CD14-positive monocyte (primary cell): ENCODE data around the gene XXYLT1. TPM values are rescaled to one million over a fixed set of nuclear protein-coding genes. Genes with fewer than 3 reads are reported as not detected.

Experiments used
- DNase-seq, 3 donors: peaks; one replicate each; pipeline ENCODE4 v3.0.0-alpha.2; 2011 to 2022
- H2AFZ ChIP-seq: 2 replicates; pipeline ENCODE4 v1.6.0; 2012; ENCODE audit warnings: mild to moderate bottlenecking, low read depth, low read length, inconsistent platforms; ENCODE audit not compliant: insufficient read depth, poor library complexity, severe bottlenecking
- H3K27ac ChIP-seq, 2 donors: 1 replicate in 1 of 2; 2 replicates in 1 of 2; pipeline ENCODE4 v1.5.1; 2012 to 2013; ENCODE audit warnings: low read length in 2 of 2, control low read depth in 1 of 2, inconsistent platforms in 1 of 2, low read depth in 1 of 2, mild to moderate bottlenecking in 1 of 2
- H3K27me3 ChIP-seq, 2 donors: one replicate each; pipeline versions ENCODE4 v1.6.0 to v1.6.1; 2011 to 2013; ENCODE audit warnings: low read length in 2 of 2; ENCODE audit not compliant: control insufficient read depth in 2 of 2, insufficient read depth in 2 of 2
- H3K36me3 ChIP-seq, 2 donors: replicated peaks in 1 of 2; 1 replicate in 1 of 2; 2 replicates in 1 of 2; pipeline versions ENCODE4 v1.5.1 to v1.6.1; 2012 to 2013; ENCODE audit warnings: low read length in 2 of 2, control low read depth in 1 of 2, inconsistent platforms in 1 of 2, mild to moderate bottlenecking in 1 of 2; ENCODE audit not compliant: insufficient read depth in 2 of 2, control insufficient read depth in 1 of 2
- H3K4me1 ChIP-seq, 2 donors: 1 replicate in 1 of 2; 2 replicates in 1 of 2; pipeline versions ENCODE4 v1.5.1 to v1.6.1; 2012 to 2013; ENCODE audit warnings: low read length in 2 of 2, control low read depth in 1 of 2, inconsistent platforms in 1 of 2, mild to moderate bottlenecking in 1 of 2, moderate library complexity in 1 of 2; ENCODE audit not compliant: insufficient read depth in 2 of 2, control insufficient read depth in 1 of 2
- H3K4me2 ChIP-seq: replicated peaks from 2 replicates; pipeline ENCODE3; 2012; ENCODE audit warnings: low read length, moderate library complexity, mild to moderate bottlenecking; ENCODE audit not compliant: poor library complexity, severe bottlenecking; ENCODE audit errors: extremely low read depth
- H3K4me3 ChIP-seq, 3 experiments: fragments of 200-600 bp in 1 of 3; sonication (generic) in 1 of 3; replicated peaks in 1 of 3; 1 replicate in 2 of 3; 2 replicates in 1 of 3; pipeline ENCODE4 v1.5.1; 2011 to 2013; ENCODE audit warnings: low read length in 3 of 3, mild to moderate bottlenecking in 3 of 3, control low read depth in 2 of 3, low read depth in 2 of 3, inconsistent platforms in 1 of 3, moderate library complexity in 1 of 3
- H3K79me2 ChIP-seq: 2 replicates; pipeline ENCODE4 v1.6.0; 2012; ENCODE audit warnings: mild to moderate bottlenecking, control low read depth, inconsistent platforms, low read length, moderate library complexity; ENCODE audit not compliant: insufficient read depth
- H3K9ac ChIP-seq: 2 replicates; pipeline ENCODE4 v1.6.0; 2017; ENCODE audit warnings: low read length, mild to moderate bottlenecking; ENCODE audit not compliant: insufficient read depth, poor library complexity, severe bottlenecking
- H3K9me3 ChIP-seq, 2 donors: replicated peaks in 1 of 2; 1 replicate in 1 of 2; 2 replicates in 1 of 2; pipeline versions ENCODE4 v1.5.1 to v1.6.1; 2012 to 2013; ENCODE audit warnings: low read length in 2 of 2, control low read depth in 1 of 2; ENCODE audit not compliant: control insufficient read depth in 1 of 2, insufficient read depth in 1 of 2
- H4K20me1 ChIP-seq: 2 replicates; pipeline ENCODE4 v1.6.0; 2012; ENCODE audit warnings: mild to moderate bottlenecking, low read length, control low read depth, moderate library complexity; ENCODE audit not compliant: insufficient read depth
- H3K27ac Mint-ChIP-seq, 7 donors: one replicate each; pipeline ENCODE4 v1.8.0; 2020; ENCODE audit warnings: mild to moderate bottlenecking in 7 of 7, mixed read lengths in 7 of 7, moderate library complexity in 6 of 7, inconsistent platforms in 2 of 7
- H3K27me3 Mint-ChIP-seq, 3 donors: one replicate each; pipeline ENCODE4 v1.8.0; 2021 to 2022; ENCODE audit warnings: low read depth in 3 of 3, mild to moderate bottlenecking in 3 of 3, mixed read lengths in 3 of 3, moderate library complexity in 3 of 3, inconsistent platforms in 1 of 3
- H3K36me3 Mint-ChIP-seq, 2 donors: one replicate each; pipeline ENCODE4 v1.8.0; 2020; ENCODE audit warnings: mixed read lengths in 2 of 2, inconsistent platforms in 1 of 2, mild to moderate bottlenecking in 1 of 2
- H3K4me1 Mint-ChIP-seq: one replicate; pipeline ENCODE4 v1.8.0; 2020; ENCODE audit warnings: mild to moderate bottlenecking, mixed read lengths
- H3K4me3 Mint-ChIP-seq, 2 donors: one replicate each; pipeline ENCODE4 v1.8.0; 2020; ENCODE audit warnings: mild to moderate bottlenecking in 2 of 2, mixed read lengths in 2 of 2, moderate library complexity in 1 of 2
- H3K9me3 Mint-ChIP-seq, 7 donors: one replicate each; pipeline ENCODE4 v1.8.0; 2020 to 2022; ENCODE audit warnings: mixed read lengths in 7 of 7, mild to moderate bottlenecking in 6 of 7, moderate library complexity in 6 of 7, inconsistent platforms in 2 of 7
- CTCF ChIP-seq: fragments of 200-600 bp; IDR thresholded peaks from one replicate; pipeline ENCODE4 v1.8.0; 2022; ENCODE audit warnings: antibody characterized with exemption, mild to moderate bottlenecking
- WGBS: methylation state at CpG from one replicate; pipeline ENCODE4 v1.1.5; 2013; ENCODE audit warnings: missing lambda C conversion rate; ENCODE audit not compliant: insufficient coverage; 5-methylcytosine and 5-hydroxymethylcytosine counted together
- intact Hi-C, 2 donors: fragments of 100-400 bp; cut with micrococcal nuclease; formaldehyde crosslinking; loops; one replicate each; pipeline versions ENCODE4 v1.15.0 to v1.15.1; 2023
- polyA plus RNA-seq, 3 donors: library from polyadenylated mRNA; depleted of rRNA in 1 of 3; unstranded in 2 of 3; stranded (reverse) in 1 of 3; fragments of 300-500 nt in 2 of 3; fragments of >200 nt in 1 of 3; fragmentation: Illumina TruSeq in 2 of 3; gene quantifications; 1 replicate in 2 of 3; 2 replicates in 1 of 3; pipeline ENCODE4 v1.2.3, GENCODE V29; 2012 to 2021

Gene XXYLT1
- polyA plus RNA-seq, 3 donors: 11.8 to 13.5 (median 13.2) TPM

DNA sequence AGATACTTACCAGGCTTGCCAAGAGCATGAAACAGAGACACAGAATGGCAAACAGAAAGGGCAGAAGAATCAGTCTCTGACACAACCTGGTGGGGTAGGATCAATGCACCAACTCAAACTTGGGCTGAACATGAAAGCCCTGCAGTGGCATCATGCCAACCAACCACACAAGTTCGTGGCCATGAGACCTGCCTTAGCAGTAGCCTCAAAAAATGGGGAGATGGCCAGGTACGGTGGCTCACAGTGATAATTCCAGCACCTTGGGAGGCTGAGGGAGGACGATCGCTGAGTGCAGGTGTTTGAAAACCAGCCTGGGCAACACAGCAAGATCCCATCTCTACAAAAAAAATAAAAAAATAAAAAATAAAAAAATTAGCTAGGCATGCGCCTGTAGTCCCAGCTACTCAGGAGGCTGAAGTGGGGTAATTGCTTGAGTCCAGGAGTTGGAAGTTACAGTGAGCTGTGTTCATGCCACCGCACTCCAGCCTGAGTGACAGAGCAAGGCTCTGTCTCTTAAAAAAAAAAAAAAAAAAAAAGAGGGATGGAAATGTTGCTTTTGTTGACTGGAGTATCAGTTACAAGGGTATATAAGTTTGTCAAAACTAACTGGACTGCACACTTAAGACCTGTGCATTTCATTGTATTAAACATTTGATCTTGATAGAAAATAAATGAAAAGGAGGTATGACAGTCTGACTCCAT lies 93.4 kb downstream of the XXYLT1 start:
- H3K4me3 ChIP-seq: no peak overlapping the region
- no peak overlapping the region for H3K27ac Mint-ChIP-seq
- H3K9me3 ChIP-seq: no peaks in the 10 kb centered on the region
- H3K9me3 Mint-ChIP-seq: peaks cover 0 to 5% (median 4%) of the 10 kb centered on the region in 7 donors
- peaks cover 4% of the 10 kb centered on the region for H4K20me1 ChIP-seq
- H3K4me1 Mint-ChIP-seq: peaks cover 54% of the 10 kb centered on the region
- H3K27me3 ChIP-seq: no peaks in the 10 kb centered on the region
- no peak overlapping the region for H3K27ac ChIP-seq
- peaks cover 41 to 45% of the 10 kb centered on the region in 2 donors for H3K4me1 ChIP-seq
- no peaks in the 10 kb centered on the region for H3K79me2 ChIP-seq
- DNase-seq: no peak
- no peaks in the 10 kb centered on the region for H3K36me3 ChIP-seq
- H2AFZ ChIP-seq: no peak overlapping the region
- peaks cover 0 to 5% (median 4%) of the 10 kb centered on the region in 3 donors for H3K27me3 Mint-ChIP-seq
- H3K4me3 Mint-ChIP-seq: no peak overlapping the region
- peaks cover 17 to 21% of the 10 kb centered on the region in 2 donors for H3K36me3 Mint-ChIP-seq
- intact Hi-C loops: no loop called here
- WGBS: 40% methylated on average over 1 of the region's 6 CpGs
- no peak for TF ChIP-seq CTCF
- H3K9ac ChIP-seq: no peak overlapping the region
- no peak overlapping the region for H3K4me2 ChIP-seq

- Histone ChIP-seq H3K4me1 (peaks cover 49 to 53% of the 10 kb centered on the region in 2 donors), H3K4me2 (no peak overlapping the region), H3K79me2 (no peaks in the 10 kb centered on the region), H2AFZ (no peak overlapping the region), H3K27ac (no peak overlapping the region), H3K9ac (no peak overlapping the region), H3K9me3 (no peaks in the 10 kb centered on the region), H3K36me3 (no peaks in the 10 kb centered on the region), H3K27me3 (no peaks in the 10 kb centered on the region), H4K20me1 (peaks cover 4% of the 10 kb centered on the region), H3K4me3 (no peak overlapping the region)
- H3K27me3 Mint-ChIP-seq: peaks cover 0 to 4% (median 3%) of the 10 kb centered on the region in 3 donors
- peaks cover 17 to 19% of the 10 kb centered on the region in 2 donors for H3K36me3 Mint-ChIP-seq
- no peak overlapping the region for H3K27ac Mint-ChIP-seq
- H3K4me3 Mint-ChIP-seq: no peak overlapping the region
- peaks cover 62% of the 10 kb centered on the region for H3K4me1 Mint-ChIP-seq
- no peak for TF ChIP-seq CTCF
- peaks cover 0 to 5% (median 4%) of the 10 kb centered on the region in 7 donors for H3K9me3 Mint-ChIP-seq
- intact Hi-C loops: no loop called here
- WGBS: 100% methylated on average over 7 of the region's 12 CpGs
- DNase-seq: no peak
These were observed 94.2 kb downstream of the XXYLT1 start for GRCh38 chr3:195176776-195177175.
